GM20000 (cell line): ENCODE results near the gene CLBA1.

Experiments used
- DNase-seq: peaks from one replicate; pipeline ENCODE4 v3.0.0; 2012; ENCODE audit warnings: low spot score
- TF ChIP-seq, protein P1 (sequence below): IDR thresholded peaks from 2 replicates; pipeline ENCODE4 v1.5.1; 2012; ENCODE audit warnings: mild to moderate bottlenecking, control low read depth; ENCODE audit errors: extremely low read depth, missing control alignments

The CLBA1 gene

GRCh38 chr14:104985675-104986486 lies at the start of gene CLBA1:
TSS of gene CLBA1 (plus strand) at chr14:104985788. CDS start at chr14:104986432, 644 bp downstream.
- peak; percentile 100 for DNase-seq
- TF ChIP-seq, protein P1, sequence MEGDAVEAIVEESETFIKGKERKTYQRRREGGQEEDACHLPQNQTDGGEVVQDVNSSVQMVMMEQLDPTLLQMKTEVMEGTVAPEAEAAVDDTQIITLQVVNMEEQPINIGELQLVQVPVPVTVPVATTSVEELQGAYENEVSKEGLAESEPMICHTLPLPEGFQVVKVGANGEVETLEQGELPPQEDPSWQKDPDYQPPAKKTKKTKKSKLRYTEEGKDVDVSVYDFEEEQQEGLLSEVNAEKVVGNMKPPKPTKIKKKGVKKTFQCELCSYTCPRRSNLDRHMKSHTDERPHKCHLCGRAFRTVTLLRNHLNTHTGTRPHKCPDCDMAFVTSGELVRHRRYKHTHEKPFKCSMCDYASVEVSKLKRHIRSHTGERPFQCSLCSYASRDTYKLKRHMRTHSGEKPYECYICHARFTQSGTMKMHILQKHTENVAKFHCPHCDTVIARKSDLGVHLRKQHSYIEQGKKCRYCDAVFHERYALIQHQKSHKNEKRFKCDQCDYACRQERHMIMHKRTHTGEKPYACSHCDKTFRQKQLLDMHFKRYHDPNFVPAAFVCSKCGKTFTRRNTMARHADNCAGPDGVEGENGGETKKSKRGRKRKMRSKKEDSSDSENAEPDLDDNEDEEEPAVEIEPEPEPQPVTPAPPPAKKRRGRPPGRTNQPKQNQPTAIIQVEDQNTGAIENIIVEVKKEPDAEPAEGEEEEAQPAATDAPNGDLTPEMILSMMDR = no peak

DNA sequence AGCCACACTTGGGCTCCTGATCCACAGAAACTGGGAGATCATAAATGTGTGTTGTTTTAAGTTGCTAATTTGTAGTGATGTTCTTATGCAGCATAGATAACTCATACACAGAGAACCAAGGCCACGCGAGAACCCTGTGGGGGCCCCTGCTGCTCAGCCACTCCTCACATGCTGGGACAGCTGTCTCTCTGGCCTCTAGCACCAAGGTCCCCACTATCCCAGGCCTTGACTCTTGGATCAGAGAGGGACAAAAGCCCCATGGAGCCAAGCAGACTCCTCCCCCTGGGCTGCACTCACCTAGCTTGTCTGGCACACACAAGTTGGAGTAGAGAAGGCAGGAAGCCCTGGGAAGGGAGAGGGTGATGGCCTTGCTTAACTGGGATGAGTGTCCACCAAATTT lies 49.6 kb upstream of the CLBA1 start:
- DNase-seq = peak; percentile 5
- TF ChIP-seq, protein P1 = no peak

DNA sequence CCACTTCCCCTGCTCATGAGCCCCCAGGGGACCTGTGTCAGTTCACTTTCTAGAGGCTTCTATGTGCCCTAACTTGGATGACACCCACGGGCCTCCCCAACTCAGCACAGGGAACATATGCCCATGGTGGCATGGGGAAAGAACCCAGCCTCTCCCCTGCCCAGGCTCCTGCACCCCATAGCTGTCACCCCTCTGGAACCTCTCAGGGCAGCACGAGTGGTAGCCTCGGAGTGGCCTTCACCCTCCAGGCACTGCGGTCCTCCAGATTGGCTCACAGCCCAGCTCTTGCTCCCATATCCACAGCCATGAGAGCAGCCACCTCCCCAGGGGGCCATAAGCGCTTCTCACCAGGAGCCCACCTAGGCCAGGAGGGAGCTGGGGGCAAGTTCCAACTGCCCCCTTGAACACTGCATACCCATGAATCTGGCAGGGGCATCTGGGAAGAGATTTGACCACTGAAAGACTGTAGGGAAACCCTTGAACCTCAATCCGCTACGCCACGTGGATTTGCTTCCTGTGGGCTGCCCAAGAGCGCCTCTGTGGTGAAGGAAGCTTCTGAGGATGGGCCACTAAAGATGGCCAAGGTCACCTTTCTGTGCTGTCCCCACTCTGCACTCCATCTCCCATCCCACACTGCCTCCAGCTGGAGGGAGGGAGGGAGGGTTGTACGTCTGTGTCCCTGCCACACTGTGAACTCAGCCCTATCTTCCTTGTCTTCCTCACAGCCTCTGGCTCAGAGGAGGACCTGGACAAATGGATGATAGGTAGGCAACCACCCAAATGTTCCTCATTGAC lies 49.0 kb upstream of the CLBA1 start:
- peak; percentile 10 for DNase-seq
- TF ChIP-seq, protein P1 = no peak

GRCh38 chr14:104937161-104937560 lies 48.4 kb upstream of the CLBA1 start:
- peak; percentile 10 for DNase-seq
- TF ChIP-seq, protein P1 = no peak

DNA sequence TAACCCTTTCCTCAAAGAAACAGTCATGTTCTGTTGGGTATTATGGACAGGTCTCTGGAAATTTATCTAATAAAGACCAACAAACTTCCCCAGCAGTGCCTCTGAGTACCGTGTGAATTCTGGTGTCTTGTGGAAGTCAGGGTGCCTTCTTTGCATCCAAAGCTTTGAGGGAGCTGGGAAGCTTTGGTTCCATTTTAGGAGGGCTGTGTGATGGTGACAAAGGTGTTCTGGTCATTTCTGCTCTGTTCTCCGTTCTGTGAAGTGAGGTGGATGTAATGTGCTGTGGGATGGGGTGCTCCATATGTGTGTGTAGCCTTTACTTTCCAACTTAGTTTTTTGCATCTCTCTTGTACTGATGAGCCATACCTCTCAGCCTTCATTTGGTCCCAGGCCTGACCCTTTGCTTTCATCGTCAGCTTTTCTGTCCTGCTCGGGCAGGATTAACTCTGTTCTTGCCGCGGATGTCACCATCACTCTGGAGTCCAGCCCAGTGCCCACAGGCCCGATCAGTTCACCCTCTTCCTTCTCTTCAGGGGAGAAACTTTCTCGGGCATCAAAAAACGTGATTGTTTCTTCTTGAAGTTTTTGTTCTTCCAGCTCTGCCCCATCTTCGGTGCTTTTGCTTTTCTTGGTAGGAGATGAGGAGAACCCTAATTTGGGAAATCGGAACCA lies 47.8 kb upstream of the CLBA1 start:
- no peak for DNase-seq
- TF ChIP-seq, protein P1 = no peak

GRCh38 chr14:104938436-104938835 lies 47.2 kb upstream of the CLBA1 start:
- TF ChIP-seq, protein P1 = no peak
- no peak for DNase-seq
